Prostate gland (tissue), 2 donors: ENCODE measurements around the gene MAP3K20.

Experiments
- POLR2A ChIP-seq: fragments of 450-650 bp; IDR thresholded peaks from one replicate; pipeline ENCODE4 v1.6.1; 2016; ENCODE audit warnings: antibody characterized with exemption, mild to moderate bottlenecking
- POLR2AphosphoS5 ChIP-seq: sonication (generic); formaldehyde crosslinking; IDR thresholded peaks from one replicate; pipeline ENCODE4 v1.6.1; 2017; ENCODE audit warnings: antibody characterized with exemption
- TF ChIP-seq, protein P1 (sequence below), 4 experiments: fragments of 200-600 bp in 2 of 4; fragments of 450-650 bp in 2 of 4; sonication (generic) in 2 of 4; IDR thresholded peaks; 1 replicate in 3 of 4; 2 replicates in 1 of 4; pipeline ENCODE4 v1.5.1; 2016 to 2019; ENCODE audit warnings: antibody characterized with exemption in 4 of 4, mild to moderate bottlenecking in 2 of 4, moderate library complexity in 2 of 4

DNA sequence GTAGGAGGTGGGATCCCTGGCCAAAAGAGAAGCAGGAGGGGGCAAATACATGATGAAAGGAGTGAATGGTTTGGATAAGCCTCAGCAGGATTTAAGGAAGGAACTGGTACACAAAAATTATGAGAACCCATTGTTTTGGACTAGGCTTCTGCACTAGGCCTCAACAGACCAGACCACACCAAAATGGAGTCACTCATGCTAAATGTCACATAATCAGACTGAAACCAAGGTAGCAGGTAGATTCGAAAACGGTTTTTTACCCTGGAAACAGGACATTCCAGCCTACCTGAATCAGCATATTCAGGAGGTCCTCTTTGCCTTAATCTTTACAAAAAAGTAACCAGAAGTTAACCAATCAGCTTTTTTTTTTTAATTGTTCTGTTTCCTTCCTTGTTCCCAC is 229.7 kb downstream of the MAP3K20 start:
- TF ChIP-seq, protein P1, sequence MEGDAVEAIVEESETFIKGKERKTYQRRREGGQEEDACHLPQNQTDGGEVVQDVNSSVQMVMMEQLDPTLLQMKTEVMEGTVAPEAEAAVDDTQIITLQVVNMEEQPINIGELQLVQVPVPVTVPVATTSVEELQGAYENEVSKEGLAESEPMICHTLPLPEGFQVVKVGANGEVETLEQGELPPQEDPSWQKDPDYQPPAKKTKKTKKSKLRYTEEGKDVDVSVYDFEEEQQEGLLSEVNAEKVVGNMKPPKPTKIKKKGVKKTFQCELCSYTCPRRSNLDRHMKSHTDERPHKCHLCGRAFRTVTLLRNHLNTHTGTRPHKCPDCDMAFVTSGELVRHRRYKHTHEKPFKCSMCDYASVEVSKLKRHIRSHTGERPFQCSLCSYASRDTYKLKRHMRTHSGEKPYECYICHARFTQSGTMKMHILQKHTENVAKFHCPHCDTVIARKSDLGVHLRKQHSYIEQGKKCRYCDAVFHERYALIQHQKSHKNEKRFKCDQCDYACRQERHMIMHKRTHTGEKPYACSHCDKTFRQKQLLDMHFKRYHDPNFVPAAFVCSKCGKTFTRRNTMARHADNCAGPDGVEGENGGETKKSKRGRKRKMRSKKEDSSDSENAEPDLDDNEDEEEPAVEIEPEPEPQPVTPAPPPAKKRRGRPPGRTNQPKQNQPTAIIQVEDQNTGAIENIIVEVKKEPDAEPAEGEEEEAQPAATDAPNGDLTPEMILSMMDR (IDR thresholded peaks at IDR 0.05), result no peak
- TF ChIP-seq POLR2A, result no peak
- no peak for TF ChIP-seq POLR2AphosphoS5
